ENCODE data around the gene PTPRA. TPM values are rescaled to one million over a fixed set of nuclear protein-coding genes. Genes with fewer than 3 reads are reported as not detected.
"Not testable (repeated sequence)": the region's sequence is repeated elsewhere in the genome, so short reads cannot be mapped to it uniquely, and the experiment has no call there.

Gene PTPRA
- total and polyA plus RNA-seq, 5 experiments from 2014 or later: 24.6 to 106 (median 51.4) TPM

DNA sequence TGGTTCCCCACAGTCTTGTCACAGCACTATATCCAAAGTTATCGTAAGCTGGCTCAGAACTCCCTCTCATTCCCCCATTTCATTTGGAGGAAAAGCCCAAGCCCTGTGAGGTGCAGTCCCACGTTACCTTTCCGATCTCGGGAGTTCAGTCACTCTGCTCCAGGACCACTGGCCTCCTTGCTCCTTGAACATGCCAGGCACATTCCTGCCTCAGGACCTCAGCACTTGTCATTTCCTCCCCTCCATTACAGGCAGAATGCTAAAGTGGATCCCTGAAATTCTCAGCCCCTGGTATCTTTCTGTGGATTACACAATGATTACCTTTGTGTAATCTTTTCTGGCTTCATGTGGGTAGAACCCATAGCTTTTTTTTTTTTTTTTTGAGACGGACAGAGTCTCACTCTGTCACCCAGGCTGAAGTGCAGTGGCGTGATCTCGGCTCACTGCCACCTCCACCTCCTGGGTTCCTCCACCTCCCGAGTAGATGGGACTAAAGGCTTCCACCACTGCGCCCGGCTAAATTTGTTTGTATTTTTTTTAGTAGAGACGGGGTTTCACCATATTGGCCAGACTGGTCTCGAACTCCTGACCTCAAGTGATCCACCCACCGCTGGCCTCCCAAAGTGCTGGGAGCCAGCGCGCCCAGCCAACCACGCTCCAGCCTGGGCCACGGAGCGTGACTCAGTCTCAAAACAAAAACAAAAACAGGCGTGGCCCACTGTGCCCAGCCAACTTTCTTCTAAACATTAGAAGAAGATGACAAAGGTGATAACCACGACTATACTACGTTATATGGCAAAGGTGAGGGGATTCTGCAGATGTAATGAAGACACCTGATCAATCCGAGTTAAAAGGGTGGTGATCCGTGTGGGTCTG lies 194.1 kb downstream of the PTPRA start:
- Mint-ChIP-seq H3K4me3 (no peak overlapping the region), H3K36me3 (peaks cover 0 to 4% (median 2%) of the 10 kb centered on the region in 3 donors), H3K27ac (peak overlapping the region in 1 of 10 donors; percentile 79), H3K27me3 (no peaks in the 10 kb centered on the region), H3K4me1 (peaks cover 9 to 33% (median 16%) of the 10 kb centered on the region in 4 donors), H3K9me3 (no peaks in the 10 kb centered on the region)
- POLR2A ChIA-PET: interaction anchor here (0.9 kb wide), 1 partner anchor 48 kb away, joined by 3 read pairs; no protein-coding TSS in a partner anchor
- no peak for DNase-seq
- no peak for ATAC-seq

DNA sequence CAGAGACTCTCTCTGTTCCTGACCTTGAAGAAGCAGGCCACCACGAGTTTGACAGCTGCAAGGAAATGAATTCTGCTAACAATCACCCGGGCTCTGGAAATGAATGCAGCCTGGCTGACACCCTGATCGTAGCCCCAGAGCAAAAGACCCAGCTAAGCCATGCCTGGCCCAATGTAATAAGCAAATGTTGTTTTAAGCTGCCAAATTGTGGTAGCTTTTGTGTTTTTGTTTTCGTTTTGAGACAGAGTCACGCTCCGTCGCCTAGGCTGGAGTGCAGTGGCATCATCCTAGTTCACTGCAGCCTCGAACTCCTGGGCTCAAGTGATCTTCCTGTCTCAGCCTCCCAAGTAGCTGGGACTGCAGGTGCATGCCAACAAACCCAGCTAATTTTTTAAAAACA lies 194.8 kb downstream of the PTPRA start:
- DNase-seq (no peak), ATAC-seq (no peak)
- H3K27me3 Mint-ChIP-seq: no peaks in the 10 kb centered on the region
- H3K9me3 Mint-ChIP-seq: no peaks in the 10 kb centered on the region
- H3K27ac Mint-ChIP-seq: no peak overlapping the region
- POLR2A ChIA-PET: interaction anchor here (0.8 to 0.9 kb wide), 2 partner anchors 11 to 47 kb away, joined by 3 read pairs; no protein-coding TSS in a partner anchor
- H3K4me3 Mint-ChIP-seq: no peak overlapping the region
- H3K36me3 Mint-ChIP-seq: peaks cover 0 to 4% (median 2%) of the 10 kb centered on the region in 3 donors
- peaks cover 11 to 36% (median 19%) of the 10 kb centered on the region in 4 donors for H3K4me1 Mint-ChIP-seq

DNA sequence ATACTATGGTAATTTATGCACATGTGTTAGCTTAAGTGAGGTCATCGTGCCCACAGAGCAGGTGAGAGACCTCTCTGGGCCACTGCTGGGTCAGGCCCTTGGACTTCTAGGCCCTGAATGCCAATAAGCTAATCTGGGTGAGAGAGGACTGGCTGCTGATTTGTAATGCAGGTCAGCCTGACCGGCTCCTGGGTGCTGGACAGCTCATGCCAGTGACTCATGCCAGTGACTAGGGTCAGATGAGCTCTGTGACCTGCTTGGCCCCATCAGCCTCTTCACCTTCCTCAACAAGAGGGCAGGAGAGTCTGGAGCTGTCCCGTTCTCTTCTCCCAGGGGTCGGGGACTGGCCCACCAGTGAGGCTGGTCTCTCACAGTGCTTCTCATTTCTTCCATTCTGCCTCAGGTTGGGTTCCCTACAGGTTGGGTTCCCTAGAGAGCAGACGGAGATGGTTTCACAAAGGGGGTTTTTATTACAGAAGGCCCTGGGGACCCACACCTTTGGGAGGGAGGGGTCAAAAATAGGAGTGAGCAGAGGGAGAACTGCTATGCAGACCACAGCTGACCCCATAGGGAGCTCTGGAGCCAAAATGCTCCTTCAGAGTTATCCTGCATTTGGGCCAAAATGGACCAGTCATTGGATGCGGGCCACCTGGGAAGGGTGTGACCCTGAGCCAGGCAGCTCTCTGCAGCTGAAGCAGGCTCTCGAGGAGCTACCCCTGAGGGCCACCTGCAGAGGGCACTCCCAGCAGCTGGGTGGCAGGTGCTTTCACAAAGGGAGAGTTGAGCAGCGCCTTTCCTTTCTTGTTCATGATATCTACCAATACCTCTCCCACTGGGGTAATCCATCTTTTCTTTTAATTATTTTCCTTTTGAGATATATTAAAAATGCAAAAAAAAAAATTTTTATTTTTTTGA lies 196.0 kb downstream of the PTPRA start:
- ATAC-seq: peak; percentile 49 to 67
- H3K9me3 Mint-ChIP-seq: no peaks in the 10 kb centered on the region
- peaks cover 11 to 36% (median 19%) of the 10 kb centered on the region in 4 donors for H3K4me1 Mint-ChIP-seq
- H3K4me3 Mint-ChIP-seq: peak overlapping the region in 1 of 10 donors; percentile 20
- peaks cover 0 to 4% (median 2%) of the 10 kb centered on the region in 3 donors for H3K36me3 Mint-ChIP-seq
- no peaks in the 10 kb centered on the region for H3K27me3 Mint-ChIP-seq
- H3K27ac Mint-ChIP-seq: peak overlapping the region in 2 of 10 donors; percentile 52 to 76
- peak; percentile 30 to 83 (median 54) for DNase-seq
- POLR2A ChIA-PET: interaction anchor here (0.6 to 5.6 kb wide), 9 partner anchors 9 to 103 kb away, joined by 3 to 63 read pairs (median 3); no protein-coding TSS in a partner anchor

DNA sequence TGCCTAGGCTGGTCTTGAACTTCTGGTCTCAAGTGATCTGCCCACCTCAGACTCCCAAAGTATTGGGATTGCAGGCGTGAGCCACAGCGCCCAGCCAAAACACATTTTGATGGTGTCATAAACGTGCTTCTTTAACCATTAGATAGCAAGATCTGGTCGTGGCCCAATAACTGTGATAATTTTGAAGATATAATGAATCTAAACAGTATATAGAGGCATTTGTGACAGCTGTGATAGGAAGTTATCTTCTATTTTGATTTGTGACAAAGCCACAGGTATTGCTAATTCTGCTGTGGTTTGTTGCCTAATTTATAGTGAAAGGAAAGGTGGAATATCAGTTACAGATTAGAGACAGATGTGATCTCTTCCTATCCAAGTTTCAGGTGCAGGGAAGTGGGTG lies 197.4 kb downstream of the PTPRA start:
- POLR2A ChIA-PET: interaction anchor here (5.6 kb wide), 1 partner anchor 22 kb away, joined by 63 read pairs; no protein-coding TSS in a partner anchor
- Mint-ChIP-seq H3K36me3 (peaks cover 0 to 4% (median 2%) of the 10 kb centered on the region in 3 donors), H3K4me3 (peak overlapping the region; percentile 74 to 93 (median 86)), H3K27me3 (peaks cover 0 to 1% (median 0%) of the 10 kb centered on the region in 5 donors), H3K9me3 (no peaks in the 10 kb centered on the region), H3K27ac (peak overlapping the region in 9 of 10 donors; percentile 51 to 94 (median 86)), H3K4me1 (peaks cover 11 to 32% (median 18%) of the 10 kb centered on the region in 4 donors)
- ATAC-seq: no peak
- no peak for DNase-seq

DNA sequence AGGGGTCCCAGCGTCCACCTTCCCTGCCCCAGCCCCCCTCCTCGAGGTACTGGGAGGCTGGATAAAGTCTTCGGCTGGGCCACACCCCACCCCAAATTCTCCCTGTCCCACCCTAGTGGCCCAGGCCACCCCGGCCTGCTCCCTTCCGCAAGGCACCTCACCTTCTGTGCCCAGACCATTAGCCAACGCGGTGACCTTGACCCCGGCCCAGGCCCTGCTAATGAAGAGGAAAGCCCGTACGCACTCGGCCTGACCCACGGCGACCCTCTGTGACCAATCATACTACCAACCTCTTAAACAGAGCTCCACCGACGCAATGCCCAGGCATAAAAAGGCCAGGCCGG lies 198.0 kb downstream of the PTPRA start:
- H3K27me3 Mint-ChIP-seq: peaks cover 0 to 1% (median 0%) of the 10 kb centered on the region in 5 donors
- POLR2A ChIA-PET: interaction anchor here (0.9 to 5.6 kb wide), 7 partner anchors 17 to 88 kb away, joined by 3 to 63 read pairs (median 4); partner anchors contain the start of genes FASTKD5, MRPS26 and UBOX5
- H3K4me1 Mint-ChIP-seq: peaks cover 11 to 31% (median 18%) of the 10 kb centered on the region in 4 donors
- H3K4me3 Mint-ChIP-seq: peak overlapping the region; percentile 74 to 93 (median 86)
- peaks cover 0 to 4% (median 2%) of the 10 kb centered on the region in 3 donors for H3K36me3 Mint-ChIP-seq
- H3K9me3 Mint-ChIP-seq: no peaks in the 10 kb centered on the region
- ATAC-seq (no peak), DNase-seq (no peak)
- peak overlapping the region in 9 of 10 donors; percentile 51 to 90 (median 82) for H3K27ac Mint-ChIP-seq

DNA sequence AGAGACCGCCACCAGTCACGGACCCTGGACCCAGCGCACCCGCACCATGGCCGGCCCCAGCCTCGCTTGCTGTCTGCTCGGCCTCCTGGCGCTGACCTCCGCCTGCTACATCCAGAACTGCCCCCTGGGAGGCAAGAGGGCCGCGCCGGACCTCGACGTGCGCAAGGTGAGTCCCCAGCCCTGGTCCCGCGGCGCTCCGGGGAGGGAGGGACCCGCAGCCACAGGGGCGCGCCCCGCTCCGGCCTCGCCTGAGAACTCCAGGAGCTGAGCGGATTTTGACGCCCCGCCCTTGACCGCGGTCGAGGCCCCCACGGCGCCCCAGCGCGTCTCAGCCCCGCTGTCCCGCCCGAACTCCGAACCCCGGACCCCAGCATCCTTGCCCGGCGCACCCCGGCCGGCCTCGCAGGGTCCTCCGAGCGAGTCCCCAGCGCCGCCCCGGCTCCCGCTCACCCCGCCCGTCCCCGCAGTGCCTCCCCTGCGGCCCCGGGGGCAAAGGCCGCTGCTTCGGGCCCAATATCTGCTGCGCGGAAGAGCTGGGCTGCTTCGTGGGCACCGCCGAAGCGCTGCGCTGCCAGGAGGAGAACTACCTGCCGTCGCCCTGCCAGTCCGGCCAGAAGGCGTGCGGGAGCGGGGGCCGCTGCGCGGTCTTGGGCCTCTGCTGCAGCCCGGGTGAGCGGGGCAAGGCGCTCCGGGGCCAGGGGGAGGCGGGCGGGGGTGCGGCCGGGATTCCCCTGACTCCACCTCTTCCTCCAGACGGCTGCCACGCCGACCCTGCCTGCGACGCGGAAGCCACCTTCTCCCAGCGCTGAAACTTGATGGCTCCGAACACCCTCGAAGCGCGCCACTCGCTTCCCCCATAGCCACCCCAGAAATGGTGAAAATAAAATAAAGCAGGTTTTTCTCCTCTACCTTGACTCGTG lies 198.6 kb downstream of the PTPRA start, which contains the start of gene OXT:
Gene OXT (plus strand): TSS at position 11 of the 920 bp plus-strand sequence. CDS start 36 bp downstream, at position 47.
- peak within 1 kb of the TSS; percentile 71 to 95 (median 92) for H3K27ac Mint-ChIP-seq
- peaks cover 0 to 4% (median 2%) of the 10 kb centered on the region in 3 donors for H3K36me3 Mint-ChIP-seq
- no peaks in the 10 kb centered on the region for H3K9me3 Mint-ChIP-seq
- POLR2A ChIA-PET: interaction anchor here (0.7 to 5.6 kb wide), 11 partner anchors 10 to 88 kb away, joined by 3 to 63 read pairs (median 4); partner anchors contain the start of genes FASTKD5, MRPS26 and UBOX5
- H3K4me3 Mint-ChIP-seq: peak within 1 kb of the TSS; percentile 74 to 93 (median 88)
- ATAC-seq (peak; percentile 81 to 87), DNase-seq (peak; percentile 53 to 86 (median 68))
- peaks cover 14 to 29% (median 20%) of the 10 kb centered on the region in 4 donors for H3K4me1 Mint-ChIP-seq
- H3K27me3 Mint-ChIP-seq: peaks cover 0 to 1% (median 0%) of the 10 kb centered on the region in 5 donors

DNA sequence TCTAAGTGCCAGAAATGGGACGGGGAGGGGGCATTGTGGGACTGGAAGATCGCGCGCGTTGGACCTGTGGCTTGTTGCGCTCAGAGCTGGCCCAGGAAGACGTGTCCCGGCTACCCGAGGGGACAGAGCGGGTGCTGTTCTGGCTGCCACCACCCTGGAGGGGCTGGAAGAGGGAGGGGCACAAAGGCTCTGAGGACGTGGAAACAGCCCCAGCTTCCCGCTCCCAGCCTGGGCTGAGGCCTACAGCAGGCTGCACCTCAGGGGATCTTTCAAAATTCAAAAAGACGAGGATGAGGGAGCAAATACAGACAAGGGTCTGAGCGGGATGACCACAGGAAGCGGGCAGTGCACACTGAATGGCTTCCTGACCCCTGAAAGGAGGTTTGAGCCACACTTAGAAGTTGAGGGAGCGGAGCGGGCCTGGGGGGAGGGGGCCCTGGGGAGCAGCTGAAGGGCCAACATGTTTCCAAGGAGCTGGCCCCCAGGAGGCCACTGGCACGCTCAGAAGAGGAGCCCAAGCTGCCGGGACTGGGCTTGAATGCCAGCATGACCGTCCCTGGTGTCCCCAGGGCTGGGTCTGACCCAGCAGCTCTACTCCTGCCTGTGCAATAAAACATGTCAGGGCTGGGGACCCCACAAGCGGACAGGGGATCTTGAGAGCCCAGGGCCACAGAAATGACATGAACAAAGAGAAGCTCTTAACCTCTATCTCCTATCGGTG lies 199.4 kb downstream of the PTPRA start:
- DNase-seq: no peak
- H3K9me3 Mint-ChIP-seq: peaks cover 0 to under 1% (median 0%) of the 10 kb centered on the region in 9 donors
- POLR2A ChIA-PET: interaction anchor here (0.6 to 5.6 kb wide), 13 partner anchors 10 to 151 kb away, joined by 3 to 63 read pairs (median 4); partner anchors contain the start of genes FASTKD5, ITPA, MRPS26 and UBOX5
- H3K36me3 Mint-ChIP-seq: peaks cover 0 to 4% (median 2%) of the 10 kb centered on the region in 3 donors
- H3K4me1 Mint-ChIP-seq: peaks cover 16 to 33% (median 26%) of the 10 kb centered on the region in 4 donors
- H3K27ac Mint-ChIP-seq: peak overlapping the region; percentile 71 to 95 (median 91)
- peak overlapping the region; percentile 74 to 89 (median 87) for H3K4me3 Mint-ChIP-seq
- H3K27me3 Mint-ChIP-seq: peaks cover 0 to 1% (median 0%) of the 10 kb centered on the region in 5 donors
- no peak for ATAC-seq

DNA sequence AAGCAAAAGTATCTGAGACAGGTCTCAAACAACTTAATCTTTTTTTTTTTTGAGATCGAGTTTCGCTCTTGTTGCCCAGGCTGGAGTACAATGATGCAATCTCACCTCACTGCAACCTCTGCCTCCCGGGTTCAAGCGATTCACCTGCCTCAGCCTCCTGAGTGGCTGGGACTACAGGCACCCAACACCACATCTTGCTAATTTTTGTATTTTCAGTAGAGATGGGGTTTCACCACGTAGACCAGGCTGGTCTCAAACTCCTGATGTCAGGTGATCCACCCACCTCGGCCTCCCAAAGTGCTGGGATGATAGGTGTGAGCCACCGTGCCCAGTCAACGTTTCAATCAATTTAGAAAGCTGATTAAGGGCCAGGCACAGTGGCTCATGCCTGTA lies 200.0 kb downstream of the PTPRA start:
- H3K9me3 Mint-ChIP-seq, H3K27me3 Mint-ChIP-seq, DNase-seq, H3K36me3 Mint-ChIP-seq, ATAC-seq: not testable (repeated sequence)
- Mint-ChIP-seq H3K4me3 (peak overlapping the region in 7 of 10 donors; percentile 30 to 88 (median 55)), H3K4me1 (peaks cover 19 to 35% (median 29%) of the 10 kb centered on the region in 4 donors), H3K27ac (peak overlapping the region in 5 of 10 donors; percentile 66 to 95 (median 86))
- POLR2A ChIA-PET: interaction anchor here (0.5 to 5.6 kb wide), 7 partner anchors 13 to 255 kb away, joined by 3 to 63 read pairs (median 3); partner anchors contain the start of gene ITPA

DNA sequence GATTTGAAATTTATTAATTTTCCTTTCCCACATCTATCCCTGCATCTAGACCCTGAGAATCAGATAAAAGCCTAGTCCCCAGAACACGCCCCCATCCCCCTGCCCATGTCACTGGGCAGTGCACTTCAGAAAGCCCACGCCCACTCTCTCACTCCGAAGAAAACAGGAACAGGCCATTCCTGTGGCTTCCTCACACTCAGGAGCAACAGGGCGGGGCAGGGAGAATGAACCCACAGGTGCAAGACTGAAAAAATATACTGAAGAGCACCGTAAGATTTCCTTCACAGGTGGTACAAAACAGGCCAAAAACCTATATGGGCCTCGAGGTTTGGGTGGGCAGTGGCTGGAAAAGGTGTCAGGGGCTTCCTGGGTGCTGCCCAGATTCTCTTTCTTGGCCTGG lies 201.5 kb downstream of the PTPRA start:
- no peak for ATAC-seq
- H3K4me3 Mint-ChIP-seq: peak overlapping the region in 1 of 10 donors; percentile 33
- peaks cover 0 to 3% (median 0%) of the 10 kb centered on the region in 9 donors for H3K9me3 Mint-ChIP-seq
- H3K27me3 Mint-ChIP-seq: peaks cover 0 to 2% (median 0%) of the 10 kb centered on the region in 5 donors
- no peaks in the 10 kb centered on the region for H3K36me3 Mint-ChIP-seq
- H3K4me1 Mint-ChIP-seq: peaks cover 16 to 35% (median 26%) of the 10 kb centered on the region in 4 donors
- H3K27ac Mint-ChIP-seq: peak overlapping the region in 4 of 10 donors; percentile 27 to 63 (median 32)
- no peak for DNase-seq
- POLR2A ChIA-PET: interaction anchor here (1.3 to 2.0 kb wide), 2 partner anchors 18 to 27 kb away, joined by 5 to 6 read pairs; no protein-coding TSS in a partner anchor

DNA sequence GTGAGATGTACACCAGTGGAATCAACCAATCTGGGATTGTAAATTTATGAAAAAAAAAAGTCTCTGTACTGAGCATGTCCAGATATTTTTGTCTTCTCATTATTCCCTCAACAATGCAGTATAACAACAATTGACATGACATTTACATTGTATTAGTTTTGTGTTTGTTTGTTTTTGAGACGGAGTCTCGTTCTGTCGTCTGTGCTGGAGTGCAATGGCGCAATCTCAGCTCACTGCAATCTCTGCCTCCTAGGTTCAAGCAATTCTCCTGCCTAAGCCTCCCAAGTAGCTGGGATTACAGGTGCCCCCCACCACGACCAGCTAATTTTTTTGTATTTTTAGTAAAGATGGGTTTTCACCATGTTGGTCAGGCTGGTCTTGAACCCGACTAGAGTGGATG lies 202.0 kb downstream of the PTPRA start:
- not testable (repeated sequence) for DNase-seq, H3K27me3 Mint-ChIP-seq, H3K36me3 Mint-ChIP-seq, ATAC-seq, H3K4me3 Mint-ChIP-seq, H3K9me3 Mint-ChIP-seq
- peak overlapping the region in 1 of 10 donors; percentile 27 for H3K27ac Mint-ChIP-seq
- peaks cover 16 to 35% (median 26%) of the 10 kb centered on the region in 4 donors for H3K4me1 Mint-ChIP-seq
- POLR2A ChIA-PET: interaction anchor here (1.3 to 2.0 kb wide), 2 partner anchors 17 to 27 kb away, joined by 5 to 6 read pairs; no protein-coding TSS in a partner anchor

Data from naive thymus-derived CD8-positive, alpha-beta T cell (primary cell).